Fibroblast of mammary gland (primary cell): ENCODE measurements around the gene FAM117A.
"Not testable (repeated sequence)": the region's sequence is repeated elsewhere in the genome, so short reads cannot be mapped to it uniquely, and the experiment has no call there.

Experiments
- DNase-seq: peaks from one replicate; pipeline ENCODE4 v3.0.0-alpha.2; 2010; ENCODE audit warnings: low read depth
- H3K4me3 ChIP-seq: 2 replicates; pipeline ENCODE4 v1.5.1; 2011; ENCODE audit warnings: low read depth, mild to moderate bottlenecking, low read length, moderate library complexity; ENCODE audit not compliant: control insufficient read depth
- CTCF ChIP-seq: conservative IDR thresholded peaks from 2 replicates; pipeline ENCODE4 v1.5.1; 2011; ENCODE audit warnings: low read depth, low read length, inconsistent platforms; ENCODE audit not compliant: control insufficient read depth, insufficient read depth

The FAM117A gene

GRCh38 chr17:49680314-49680713 lies 83.6 kb downstream of the FAM117A start:
- H3K4me3 ChIP-seq: no peak overlapping the region
- no peak for DNase-seq
- no peak for TF ChIP-seq CTCF

- no peak for TF ChIP-seq CTCF
- peak; percentile 99 for DNase-seq
- H3K4me3 ChIP-seq: peak within 1 kb of the TSS; percentile 70
These were observed 85.7 kb downstream of the FAM117A start, which contains the start of gene SPOP for GRCh38 chr17:49677933-49678847. Gene SPOP (minus strand): TSS chr17:49678097. CDS start chr17:49622810, 55,287 bp downstream.

- peak; percentile 89 for DNase-seq
- peak overlapping the region; percentile 70 for H3K4me3 ChIP-seq
- no peak for TF ChIP-seq CTCF
These were observed 86.6 kb downstream of the FAM117A start for GRCh38 chr17:49677134-49677932.

- DNase-seq: peak; percentile 58
- TF ChIP-seq CTCF: no peak
- H3K4me3 ChIP-seq: peak overlapping the region; percentile 70
These were observed 87.6 kb downstream of the FAM117A start for GRCh38 chr17:49676276-49676868.

GRCh38 chr17:49674507-49674906 lies 89.4 kb downstream of the FAM117A start:
- TF ChIP-seq CTCF: no peak
- no peak for DNase-seq
- no peak overlapping the region for H3K4me3 ChIP-seq

- not testable (repeated sequence) for H3K4me3 ChIP-seq, DNase-seq
These were observed 90.3 kb downstream of the FAM117A start for GRCh38 chr17:49673679-49674078.
